Stimulated activated CD4-positive, alpha-beta T cell treated with anti-CD3 and anti-CD28 coated beads, Interleukin-2, amount 100 ng/mL, for 24 hours (primary cell): ENCODE measurements around the gene ARAP1.

Experiments used
- DNase-seq, 2 donors: peaks; one replicate each; pipeline ENCODE4 v3.0.0-alpha.2; 2020

The ARAP1 gene

GRCh38 chr11:72721689-72722049 is 30.5 kb downstream of the ARAP1 start:
- DNase-seq = peak; percentile 32 to 49

- DNase-seq = no peak
Measured at GRCh38 chr11:72721276-72721675, 30.9 kb downstream of the ARAP1 start.

GRCh38 chr11:72720784-72721183 is 31.4 kb downstream of the ARAP1 start:
- DNase-seq = no peak

- no peak for DNase-seq
Measured at GRCh38 chr11:72720047-72720446, 32.2 kb downstream of the ARAP1 start.

- DNase-seq = no peak
Measured at GRCh38 chr11:72719551-72719950, 32.7 kb downstream of the ARAP1 start.

- DNase-seq = no peak
Measured at GRCh38 chr11:72719144-72719543, 33.1 kb downstream of the ARAP1 start.

GRCh38 chr11:72718101-72718501 is 34.1 kb downstream of the ARAP1 start:
- DNase-seq = no peak

- no peak for DNase-seq
Measured at GRCh38 chr11:72716788-72717435, 35.3 kb downstream of the ARAP1 start.

GRCh38 chr11:72716290-72716689 is 35.9 kb downstream of the ARAP1 start:
- DNase-seq = no peak

GRCh38 chr11:72712841-72713240 is 39.4 kb downstream of the ARAP1 start:
- DNase-seq = no peak

- no peak for DNase-seq
Measured at GRCh38 chr11:72712168-72712751, 39.9 kb downstream of the ARAP1 start.

GRCh38 chr11:72711141-72711540 is 41.1 kb downstream of the ARAP1 start:
- no peak for DNase-seq

GRCh38 chr11:72710278-72710677 is 41.9 kb downstream of the ARAP1 start:
- no peak for DNase-seq

GRCh38 chr11:72709478-72710238 is 42.5 kb downstream of the ARAP1 start:
- DNase-seq = no peak

GRCh38 chr11:72707032-72707431 is 45.2 kb downstream of the ARAP1 start:
- DNase-seq = no peak

GRCh38 chr11:72706579-72706978 is 45.6 kb downstream of the ARAP1 start:
- no peak for DNase-seq

GRCh38 chr11:72705442-72706365 is 46.5 kb downstream of the ARAP1 start:
- DNase-seq = no peak

GRCh38 chr11:72704783-72705265 is 47.4 kb downstream of the ARAP1 start:
- no peak for DNase-seq

GRCh38 chr11:72704028-72704782 is 48.0 kb downstream of the ARAP1 start:
- no peak for DNase-seq

- DNase-seq = no peak
Measured at GRCh38 chr11:72703267-72704008, 48.8 kb downstream of the ARAP1 start.

GRCh38 chr11:72702577-72703241 is 49.5 kb downstream of the ARAP1 start:
- DNase-seq = no peak
